ENCODE measurements around the gene FADS1. TPM values are rescaled to one million over a fixed set of nuclear protein-coding genes. Genes with fewer than 3 reads are reported as not detected.

Gene FADS1
- total RNA-seq, 4 donors from 2014 or later = 2.2 to 13.8 (median 3.7) TPM

DNA sequence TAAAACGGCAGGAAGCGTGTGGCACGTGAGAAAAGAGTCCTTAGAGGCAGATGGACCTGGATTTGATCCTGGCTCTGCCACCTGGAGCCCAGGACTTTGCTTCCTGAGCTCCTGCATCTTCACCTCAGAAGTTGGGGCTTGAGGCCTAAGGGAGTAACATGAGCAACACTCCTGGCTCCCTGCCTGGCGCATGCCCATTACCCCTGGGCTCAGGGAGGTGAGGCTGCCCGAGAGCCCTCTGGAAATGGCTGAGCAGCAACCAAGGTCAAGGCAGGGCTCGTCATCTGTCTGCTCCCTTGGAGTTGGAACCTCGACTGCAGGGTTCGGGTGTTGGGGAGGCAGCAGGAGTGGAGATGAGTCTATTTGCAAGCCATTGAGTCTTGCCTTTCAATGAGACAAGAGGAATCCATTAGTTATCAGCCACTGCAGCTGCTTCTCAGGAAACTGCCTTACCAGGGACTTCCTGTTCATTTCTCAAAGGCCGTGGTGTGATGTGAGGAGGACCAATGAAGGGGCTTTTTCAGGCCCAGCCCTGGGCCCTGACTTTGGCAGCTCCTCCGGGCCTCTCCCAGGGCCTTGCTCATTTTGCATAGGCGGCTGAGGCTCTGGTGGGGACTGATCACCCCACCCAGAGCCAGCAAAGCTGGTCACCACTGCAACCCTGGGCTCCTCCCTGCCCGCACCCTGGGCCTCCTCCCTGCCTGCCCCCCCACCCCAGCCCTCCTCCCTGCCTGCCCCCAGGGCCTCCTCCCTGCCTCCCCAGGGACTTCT lies 17.7 kb upstream of the FADS1 start:
- no peaks in the 10 kb centered on the region for H3K9me3 ChIP-seq
- peaks cover 8% of the 10 kb centered on the region for H3K27me3 ChIP-seq
- H3K4me3 ChIP-seq = no peak overlapping the region
- in situ Hi-C loops (cut with MboI; ENCODE audit: low pct_ligation_motif_present in 1 of 4, low pct_unique_long_range_greater_than_20kb in 1 of 4, low sequenced_read_pairs in 3 of 4) = no loop called here
- peaks cover 3 to 39% (median 11%) of the 10 kb centered on the region in 4 donors for H3K4me1 ChIP-seq
- 58 to 60% methylated on average over 2 to 10 of the region's 12 CpGs for WGBS, 2 donors (ENCODE audit: low coverage in 1 of 2)
- no peaks in the 10 kb centered on the region for H3K36me3 ChIP-seq
- peak overlapping the region; percentile 38 to 66 (median 54) for H3K27ac ChIP-seq
- intact Hi-C loops (cut with DNase I; ENCODE audit: low total_unique reads) = no loop called here
- no peak for TF ChIP-seq POLR2A (IDR thresholded peaks at IDR 0.05)
- no peak for TF ChIP-seq EP300 (IDR thresholded peaks at IDR 0.05; ENCODE audit: low read depth)
- TF ChIP-seq POLR2AphosphoS5 (IDR thresholded peaks at IDR 0.05) = no peak
- TF ChIP-seq, protein P1, sequence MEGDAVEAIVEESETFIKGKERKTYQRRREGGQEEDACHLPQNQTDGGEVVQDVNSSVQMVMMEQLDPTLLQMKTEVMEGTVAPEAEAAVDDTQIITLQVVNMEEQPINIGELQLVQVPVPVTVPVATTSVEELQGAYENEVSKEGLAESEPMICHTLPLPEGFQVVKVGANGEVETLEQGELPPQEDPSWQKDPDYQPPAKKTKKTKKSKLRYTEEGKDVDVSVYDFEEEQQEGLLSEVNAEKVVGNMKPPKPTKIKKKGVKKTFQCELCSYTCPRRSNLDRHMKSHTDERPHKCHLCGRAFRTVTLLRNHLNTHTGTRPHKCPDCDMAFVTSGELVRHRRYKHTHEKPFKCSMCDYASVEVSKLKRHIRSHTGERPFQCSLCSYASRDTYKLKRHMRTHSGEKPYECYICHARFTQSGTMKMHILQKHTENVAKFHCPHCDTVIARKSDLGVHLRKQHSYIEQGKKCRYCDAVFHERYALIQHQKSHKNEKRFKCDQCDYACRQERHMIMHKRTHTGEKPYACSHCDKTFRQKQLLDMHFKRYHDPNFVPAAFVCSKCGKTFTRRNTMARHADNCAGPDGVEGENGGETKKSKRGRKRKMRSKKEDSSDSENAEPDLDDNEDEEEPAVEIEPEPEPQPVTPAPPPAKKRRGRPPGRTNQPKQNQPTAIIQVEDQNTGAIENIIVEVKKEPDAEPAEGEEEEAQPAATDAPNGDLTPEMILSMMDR (IDR thresholded peaks at IDR 0.05) = no peak
- no peak for DNase-seq

DNA sequence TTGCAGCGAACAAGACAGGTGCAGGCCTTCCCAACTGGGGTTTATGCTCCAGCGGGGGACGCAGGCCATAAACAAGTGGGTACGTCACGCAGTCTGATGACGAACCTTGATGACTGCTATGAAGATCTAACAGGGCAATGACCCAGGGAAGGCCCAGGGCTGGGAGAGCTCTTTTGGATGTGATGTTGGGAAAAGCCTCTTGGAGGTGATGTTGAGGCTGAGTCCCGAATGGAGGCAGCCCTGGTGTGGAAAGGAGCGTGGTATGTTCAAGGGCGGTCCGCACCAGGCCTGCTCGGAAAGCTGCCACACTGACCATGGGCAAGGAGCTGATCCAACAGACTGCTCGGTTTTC lies 17.1 kb upstream of the FADS1 start:
- Histone ChIP-seq H3K4me3 (no peak overlapping the region), H3K27me3 (peaks cover 12% of the 10 kb centered on the region), H3K27ac (peak overlapping the region in 3 of 4 donors; percentile 38 to 66 (median 59)), H3K4me1 (peaks cover 3 to 45% (median 14%) of the 10 kb centered on the region in 4 donors), H3K9me3 (no peaks in the 10 kb centered on the region), H3K36me3 (no peaks in the 10 kb centered on the region)
- no peak for TF ChIP-seq EP300 (IDR thresholded peaks at IDR 0.05; ENCODE audit: low read depth)
- TF ChIP-seq, protein P1 (IDR thresholded peaks at IDR 0.05) = no peak
- TF ChIP-seq POLR2A (IDR thresholded peaks at IDR 0.05) = no peak
- TF ChIP-seq POLR2AphosphoS5 (IDR thresholded peaks at IDR 0.05) = no peak
- intact Hi-C loops (cut with DNase I; ENCODE audit: low total_unique reads) = no loop called here
- WGBS, 2 donors (ENCODE audit: low coverage in 1 of 2) = 60 to 91% methylated on average over 2 to 12 of the region's 12 CpGs
- no peak for DNase-seq
- in situ Hi-C loops (cut with MboI; ENCODE audit: low pct_ligation_motif_present in 1 of 4, low pct_unique_long_range_greater_than_20kb in 1 of 4, low sequenced_read_pairs in 3 of 4) = no loop called here

DNA sequence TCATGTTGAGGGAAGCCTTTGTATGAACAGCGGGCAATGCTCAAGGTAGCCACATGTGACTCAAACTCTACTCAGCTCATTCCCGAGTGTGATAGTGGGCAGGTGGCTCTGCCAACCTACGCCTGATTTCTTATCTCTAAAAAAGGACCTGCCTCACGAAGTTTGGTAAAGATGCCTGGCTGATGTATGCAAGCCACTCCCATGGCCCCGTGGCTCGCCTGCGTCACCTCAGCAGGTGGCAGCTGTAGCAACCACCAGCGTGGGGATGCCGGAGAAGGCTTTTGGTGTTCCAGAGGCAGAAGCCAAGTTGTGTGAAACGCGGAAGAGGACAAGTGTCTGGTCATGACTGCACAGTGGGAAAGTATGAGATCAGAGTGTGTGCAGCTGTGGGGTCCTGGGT lies 16.7 kb upstream of the FADS1 start:
- H3K4me1 ChIP-seq = peaks cover 3 to 47% (median 16%) of the 10 kb centered on the region in 4 donors

DNA sequence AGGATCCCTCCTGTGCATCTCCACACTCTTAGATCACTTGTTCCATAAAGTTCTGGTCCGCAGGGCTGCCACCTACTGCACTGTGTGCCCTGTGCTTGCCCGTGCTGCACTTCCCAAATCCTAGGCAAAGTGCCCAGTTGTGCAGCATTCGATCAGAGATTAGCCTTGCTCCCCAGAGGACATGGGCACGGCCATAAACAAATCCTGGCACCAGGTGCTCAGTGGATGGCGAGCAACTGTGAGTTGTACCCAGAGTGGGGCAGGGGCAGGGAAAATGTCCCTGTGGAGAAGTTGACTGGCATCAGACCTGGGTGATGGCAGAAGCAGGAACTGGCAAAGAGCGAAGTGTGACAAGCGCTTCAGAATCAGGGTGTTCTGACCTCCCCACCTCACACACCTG lies 16.0 kb upstream of the FADS1 start:
- no peak for TF ChIP-seq POLR2AphosphoS5 (IDR thresholded peaks at IDR 0.05)
- TF ChIP-seq, protein P1 (IDR thresholded peaks at IDR 0.05) = no peak
- no peak for TF ChIP-seq POLR2A (IDR thresholded peaks at IDR 0.05)
- TF ChIP-seq EP300 (IDR thresholded peaks at IDR 0.05; ENCODE audit: low read depth) = no peak
- DNase-seq = no peak
- Histone ChIP-seq H3K4me1 (peaks cover 3 to 50% (median 21%) of the 10 kb centered on the region in 4 donors), H3K36me3 (no peaks in the 10 kb centered on the region), H3K9me3 (no peaks in the 10 kb centered on the region), H3K27ac (no peak overlapping the region), H3K4me3 (no peak overlapping the region), H3K27me3 (peaks cover 24% of the 10 kb centered on the region)
- intact Hi-C loops (cut with DNase I; ENCODE audit: low total_unique reads) (no loop called here), in situ Hi-C loops (cut with MboI; ENCODE audit: low pct_ligation_motif_present in 1 of 4, low pct_unique_long_range_greater_than_20kb in 1 of 4, low sequenced_read_pairs in 3 of 4) (no loop called here)
- 54% methylated on average over 7 of the region's 7 CpGs; no CpG with 5 or more reads in 1 of the 2 donors for WGBS, 2 donors (ENCODE audit: low coverage in 1 of 2)

More for the DNA sequence above, 16.7 kb upstream of the FADS1 start:
- no peak for DNase-seq
- in situ Hi-C loops (cut with MboI; ENCODE audit: low pct_ligation_motif_present in 1 of 4, low pct_unique_long_range_greater_than_20kb in 1 of 4, low sequenced_read_pairs in 3 of 4) (no loop called here), intact Hi-C loops (cut with DNase I; ENCODE audit: low total_unique reads) (no loop called here)
- no peak for TF ChIP-seq EP300 (IDR thresholded peaks at IDR 0.05; ENCODE audit: low read depth)
- TF ChIP-seq POLR2A (IDR thresholded peaks at IDR 0.05) = no peak
- TF ChIP-seq POLR2AphosphoS5 (IDR thresholded peaks at IDR 0.05) = no peak
- TF ChIP-seq, protein P1 (IDR thresholded peaks at IDR 0.05) = no peak
- WGBS, 2 donors (ENCODE audit: low coverage in 1 of 2) = 63 to 66% methylated on average over 8 to 11 of the region's 11 CpGs
- no peaks in the 10 kb centered on the region for H3K9me3 ChIP-seq
- H3K36me3 ChIP-seq = no peaks in the 10 kb centered on the region
- H3K27ac ChIP-seq = no peak overlapping the region
- no peak overlapping the region for H3K4me3 ChIP-seq
- peaks cover 17% of the 10 kb centered on the region for H3K27me3 ChIP-seq
